Kidney epithelial cell (primary cell): ENCODE results near the gene PIN4. TPM values are rescaled to one million over a fixed set of nuclear protein-coding genes. Genes with fewer than 3 reads are reported as not detected.
A peak's percentile ranks its signal among the peaks of the same experiment; 100 is the strongest.

Experiments
- DNase-seq: peaks from one replicate; pipeline ENCODE4 v3.0.0-alpha.2; 2010; ENCODE audit warnings: low read depth
- H3K27me3 ChIP-seq: 2 replicates; pipeline ENCODE4 v1.6.0; 2011; ENCODE audit warnings: low read length; ENCODE audit not compliant: control insufficient read depth, insufficient read depth
- H3K36me3 ChIP-seq: 2 replicates; pipeline ENCODE4 v1.5.1; 2011; ENCODE audit warnings: low read length; ENCODE audit not compliant: control insufficient read depth, insufficient read depth
- H3K4me3 ChIP-seq: 2 replicates; pipeline ENCODE4 v1.5.1; 2011; ENCODE audit warnings: low read depth, mild to moderate bottlenecking, control low read depth, low read length
- CTCF ChIP-seq: IDR thresholded peaks from 2 replicates; pipeline ENCODE4 v1.5.1; 2011; ENCODE audit warnings: mild to moderate bottlenecking, moderate library complexity, low read length, control low read depth, inconsistent platforms; ENCODE audit not compliant: insufficient read depth, poor library complexity, severe bottlenecking
- total RNA-seq: library from RNA; depleted of rRNA; stranded (reverse); fragments of >200 nt; gene quantifications from 2 replicates; pipeline ENCODE4 v1.2.3, GENCODE V29; 2015

Gene PIN4
- total RNA-seq, 1 donor from 2014 or later, result 9.0 TPM

- Histone ChIP-seq H3K36me3 (no peaks in the 10 kb centered on the region), H3K27me3 (no peaks in the 10 kb centered on the region), H3K4me3 (no peak overlapping the region)
- DNase-seq, result no peak
- no peak for TF ChIP-seq CTCF
Observed at GRCh38 chrX:72176981-72177380, 4.6 kb upstream of the PIN4 start.

- H3K4me3 ChIP-seq, result peak overlapping the region; percentile 91
- no peak for TF ChIP-seq CTCF
- H3K36me3 ChIP-seq, result no peaks in the 10 kb centered on the region
- H3K27me3 ChIP-seq, result no peaks in the 10 kb centered on the region
- no peak for DNase-seq
Observed at GRCh38 chrX:72180539-72180938, 1.0 kb upstream of the PIN4 start.

- no peak for DNase-seq
- no peak for TF ChIP-seq CTCF
- Histone ChIP-seq H3K36me3 (no peaks in the 10 kb centered on the region), H3K4me3 (no peak overlapping the region), H3K27me3 (no peaks in the 10 kb centered on the region)
Observed at GRCh38 chrX:72182924-72183323, 1.4 kb downstream of the PIN4 start.

- DNase-seq, result no peak
- Histone ChIP-seq H3K4me3 (no peak overlapping the region), H3K27me3 (no peaks in the 10 kb centered on the region), H3K36me3 (no peaks in the 10 kb centered on the region)
- TF ChIP-seq CTCF, result no peak
Observed at GRCh38 chrX:72201836-72202536, 20.4 kb downstream of the PIN4 start.

- Histone ChIP-seq H3K36me3 (no peaks in the 10 kb centered on the region), H3K27me3 (no peaks in the 10 kb centered on the region), H3K4me3 (no peak overlapping the region)
- TF ChIP-seq CTCF, result no peak
- DNase-seq, result no peak
Observed at GRCh38 chrX:72202792-72203401, 21.3 kb downstream of the PIN4 start.

GRCh38 chrX:72203421-72203820, 21.9 kb downstream of the PIN4 start:
- Histone ChIP-seq H3K27me3 (no peaks in the 10 kb centered on the region), H3K36me3 (no peaks in the 10 kb centered on the region), H3K4me3 (no peak overlapping the region)
- DNase-seq, result no peak
- no peak for TF ChIP-seq CTCF
